ENCODE data around the gene OR51G2. TPM values are rescaled to one million over a fixed set of nuclear protein-coding genes. Genes with fewer than 3 reads are reported as not detected.

OR51G2 gene
- total and polyA plus RNA-seq, 2 experiments from 2014 or later = not detected

GRCh38 chr11:4947505-4947904 is 28.4 kb upstream of the OR51G2 start, which contains the start of gene OR51A4:
Gene OR51A4 (minus strand): TSS chr11:4947605. CDS start chr11:4947100, 505 bp downstream.
- H3K4me2 ChIP-seq (ENCODE audit: unreplicated experiment) = no peak within 1 kb of the TSS
- H3K27me3 ChIP-seq (replicated peaks; ENCODE audit: insufficient read depth) = no peaks in the 10 kb centered on the region
- DNase-seq = no peak
- H4K20me1 ChIP-seq (ENCODE audit: insufficient read depth) = no peaks in the 10 kb centered on the region
- TF ChIP-seq EZH2phosphoT487 (IDR thresholded peaks at IDR 0.05; ENCODE audit: insufficient read depth, low read depth) (no peak), EZH2 (IDR thresholded peaks at IDR 0.05; ENCODE audit: insufficient read depth, poor library complexity, severe bottlenecking) (no peak)
- H3F3A ChIP-seq (ENCODE audit: insufficient read depth) = no peaks in the 10 kb centered on the region
- H3K4me3 ChIP-seq = no peak within 1 kb of the TSS
- no peaks in the 10 kb centered on the region for H3K9me2 ChIP-seq (ENCODE audit: insufficient read depth)
- no peak within 1 kb of the TSS for H2AFZ ChIP-seq
- in situ Hi-C loops (cut with MboI) = no loop called here
- H3K36me3 ChIP-seq (ENCODE audit: low read depth) = no peaks in the 10 kb centered on the region
- no peaks in the 10 kb centered on the region for H3K9me3 ChIP-seq (ENCODE audit: low read depth)
- no peaks in the 10 kb centered on the region for H3K79me2 ChIP-seq (ENCODE audit: insufficient read depth)
- no peak within 1 kb of the TSS for H3K9ac ChIP-seq
- no peaks in the 10 kb centered on the region for H3K4me1 ChIP-seq (ENCODE audit: insufficient read depth)
- H3K27ac ChIP-seq = no peak within 1 kb of the TSS

DNA sequence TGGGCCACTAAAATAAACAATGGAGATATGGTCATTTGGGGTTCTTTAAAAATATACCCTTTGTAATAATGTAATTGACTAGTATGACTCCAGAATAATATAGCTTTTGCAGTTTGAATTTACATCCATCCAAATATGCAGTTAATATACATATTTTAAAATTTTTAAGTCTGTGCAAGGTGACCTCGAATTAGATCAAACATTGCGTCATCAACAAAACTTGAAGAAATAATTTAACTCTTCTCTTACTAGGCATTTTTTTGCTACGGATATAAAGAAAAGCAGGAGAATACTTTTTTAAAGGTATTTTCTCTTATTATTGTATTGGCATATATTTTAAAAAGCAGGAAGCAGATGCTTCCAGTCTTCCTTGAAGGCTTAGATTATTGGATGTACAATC is 17.6 kb upstream of the OR51G2 start:
- H3K9ac ChIP-seq = no peak overlapping the region
- no peaks in the 10 kb centered on the region for H3K9me2 ChIP-seq (ENCODE audit: insufficient read depth)
- no peak overlapping the region for H3K27ac ChIP-seq
- H3K4me2 ChIP-seq (ENCODE audit: unreplicated experiment) = no peak overlapping the region
- peaks cover 3% of the 10 kb centered on the region for H3K9me3 ChIP-seq (ENCODE audit: low read depth)
- in situ Hi-C loops (cut with MboI) = no loop called here
- H3K79me2 ChIP-seq (ENCODE audit: insufficient read depth) = no peaks in the 10 kb centered on the region
- H2AFZ ChIP-seq = no peak overlapping the region
- H3K4me3 ChIP-seq = no peak overlapping the region
- no peaks in the 10 kb centered on the region for H3K27me3 ChIP-seq (replicated peaks; ENCODE audit: insufficient read depth)
- no peaks in the 10 kb centered on the region for H4K20me1 ChIP-seq (ENCODE audit: insufficient read depth)
- no peaks in the 10 kb centered on the region for H3K36me3 ChIP-seq (ENCODE audit: low read depth)
- TF ChIP-seq EZH2phosphoT487 (IDR thresholded peaks at IDR 0.05; ENCODE audit: insufficient read depth, low read depth) (no peak), EZH2 (IDR thresholded peaks at IDR 0.05; ENCODE audit: insufficient read depth, poor library complexity, severe bottlenecking) (no peak)
- no peaks in the 10 kb centered on the region for H3K4me1 ChIP-seq (ENCODE audit: insufficient read depth)
- no peak for DNase-seq
- WGBS, 2 experiments (ENCODE audit: low coverage in 1 of 2, low lambda C conversion rate in 2 of 2, missing lambda C conversion rate in 2 of 2) = 29 to 31% methylated on average over 3 of the region's 3 CpGs
- no peaks in the 10 kb centered on the region for H3F3A ChIP-seq (ENCODE audit: insufficient read depth)

DNA sequence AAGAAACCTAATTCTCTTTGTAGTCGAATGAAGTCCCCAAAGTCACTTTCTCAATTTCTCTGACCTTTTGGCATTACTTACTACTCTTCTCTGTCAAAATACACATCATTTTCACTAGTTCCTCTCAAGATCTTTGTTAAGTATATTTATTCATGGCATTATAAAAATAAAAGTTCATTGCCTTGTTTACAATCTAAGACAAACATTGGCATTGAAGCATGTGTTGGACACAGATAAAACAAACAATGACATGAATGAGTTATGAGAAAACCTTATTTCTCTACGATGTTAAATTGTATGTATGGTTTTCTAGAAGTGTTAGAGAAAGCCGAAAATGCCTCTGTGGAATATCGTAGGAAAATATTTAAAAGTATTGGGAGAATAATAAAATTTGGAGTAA is 13.6 kb upstream of the OR51G2 start:
- WGBS, 2 experiments (ENCODE audit: low coverage in 1 of 2, low lambda C conversion rate in 2 of 2, missing lambda C conversion rate in 2 of 2) = 30 to 32% methylated on average over 4 of the region's 4 CpGs

DNA sequence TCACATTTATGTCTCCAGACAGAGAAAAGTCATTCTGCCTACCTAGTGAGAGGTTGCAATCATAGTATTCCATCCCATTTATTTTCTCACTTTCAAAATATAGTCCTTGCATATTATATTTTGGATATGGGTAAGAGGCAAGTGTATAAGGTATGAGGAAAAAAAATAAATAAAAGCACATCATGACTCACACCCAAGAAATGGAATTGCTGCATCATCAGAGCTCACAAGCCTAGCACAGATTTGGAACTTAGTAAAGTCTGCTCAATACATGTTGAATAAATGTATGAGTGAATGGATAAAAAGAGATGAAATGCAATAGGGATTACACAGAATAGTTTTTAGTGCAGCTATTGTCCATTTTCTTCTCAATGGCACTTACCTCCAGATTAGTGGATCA is 7.5 kb upstream of the OR51G2 start:
- no peaks in the 10 kb centered on the region for H3K4me1 ChIP-seq (ENCODE audit: insufficient read depth)
- H3K79me2 ChIP-seq (ENCODE audit: insufficient read depth) = no peaks in the 10 kb centered on the region
- no peak overlapping the region for H3K4me3 ChIP-seq
- no peak overlapping the region for H2AFZ ChIP-seq
- H3K9ac ChIP-seq = no peak overlapping the region
- DNase-seq = peak; percentile 2
- H3K4me2 ChIP-seq (ENCODE audit: unreplicated experiment) = no peak overlapping the region
- H4K20me1 ChIP-seq (ENCODE audit: insufficient read depth) = no peaks in the 10 kb centered on the region
- no peaks in the 10 kb centered on the region for H3K36me3 ChIP-seq (ENCODE audit: low read depth)
- no peaks in the 10 kb centered on the region for H3K9me2 ChIP-seq (ENCODE audit: insufficient read depth)
- TF ChIP-seq EZH2phosphoT487 (IDR thresholded peaks at IDR 0.05; ENCODE audit: insufficient read depth, low read depth) = no peak
- TF ChIP-seq EZH2 (IDR thresholded peaks at IDR 0.05; ENCODE audit: insufficient read depth, poor library complexity, severe bottlenecking) = no peak
- no peak overlapping the region for H3K27ac ChIP-seq
- H3K9me3 ChIP-seq (ENCODE audit: low read depth) = no peaks in the 10 kb centered on the region
- no peaks in the 10 kb centered on the region for H3F3A ChIP-seq (ENCODE audit: insufficient read depth)
- in situ Hi-C loops (cut with MboI) = no loop called here
- H3K27me3 ChIP-seq (replicated peaks; ENCODE audit: insufficient read depth) = no peaks in the 10 kb centered on the region

More for the DNA sequence above, 13.6 kb upstream of the OR51G2 start:
- Histone ChIP-seq H3K9me3 (ENCODE audit: low read depth) (peaks cover 3% of the 10 kb centered on the region), H3K9me2 (ENCODE audit: insufficient read depth) (no peaks in the 10 kb centered on the region), H3F3A (ENCODE audit: insufficient read depth) (no peaks in the 10 kb centered on the region), H3K27me3 (replicated peaks; ENCODE audit: insufficient read depth) (no peaks in the 10 kb centered on the region), H3K79me2 (ENCODE audit: insufficient read depth) (no peaks in the 10 kb centered on the region), H4K20me1 (ENCODE audit: insufficient read depth) (no peaks in the 10 kb centered on the region), H3K4me1 (ENCODE audit: insufficient read depth) (no peaks in the 10 kb centered on the region), H3K36me3 (ENCODE audit: low read depth) (no peaks in the 10 kb centered on the region), H3K4me2 (ENCODE audit: unreplicated experiment) (no peak overlapping the region), H3K27ac (no peak overlapping the region), H2AFZ (no peak overlapping the region), H3K4me3 (no peak overlapping the region), H3K9ac (no peak overlapping the region)
- TF ChIP-seq EZH2 (IDR thresholded peaks at IDR 0.05; ENCODE audit: insufficient read depth, poor library complexity, severe bottlenecking) (no peak), EZH2phosphoT487 (IDR thresholded peaks at IDR 0.05; ENCODE audit: insufficient read depth, low read depth) (no peak)
- in situ Hi-C loops (cut with MboI) = no loop called here
- no peak for DNase-seq

DNA sequence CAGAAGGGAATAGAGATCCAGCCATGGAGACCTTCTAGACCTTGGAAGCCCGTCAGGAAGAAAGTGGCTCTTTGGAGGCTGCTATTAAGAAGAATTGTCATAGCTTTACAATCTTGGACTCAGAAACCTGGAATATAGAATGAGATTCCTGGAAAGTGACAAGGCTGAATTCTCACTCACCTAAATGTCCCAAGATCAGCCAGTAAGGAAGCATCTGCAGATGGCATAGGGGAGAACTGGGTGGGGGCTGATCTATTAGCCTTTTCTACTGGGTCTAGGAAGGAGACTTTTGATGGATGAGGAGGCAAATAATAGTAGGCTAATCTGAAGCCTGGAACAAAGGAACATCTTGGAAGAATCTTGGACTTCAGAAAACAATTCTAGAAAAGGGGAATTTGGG is 5.1 kb upstream of the OR51G2 start, which contains the start of gene OR51G1:
OR51G1 (minus strand) TSS at position 101 of the 400 bp plus-strand sequence; CDS start at position 101, 0 bp downstream.
- no peaks in the 10 kb centered on the region for H3K9me3 ChIP-seq (ENCODE audit: low read depth)
- H3K36me3 ChIP-seq (ENCODE audit: low read depth) = no peaks in the 10 kb centered on the region
- H3K4me1 ChIP-seq (ENCODE audit: insufficient read depth) = no peaks in the 10 kb centered on the region
- H3F3A ChIP-seq (ENCODE audit: insufficient read depth) = no peaks in the 10 kb centered on the region
- H3K27ac ChIP-seq = no peak within 1 kb of the TSS
- H3K4me3 ChIP-seq = no peak within 1 kb of the TSS
- no peak for DNase-seq
- no peaks in the 10 kb centered on the region for H3K9me2 ChIP-seq (ENCODE audit: insufficient read depth)
- no peaks in the 10 kb centered on the region for H3K27me3 ChIP-seq (replicated peaks; ENCODE audit: insufficient read depth)
- no peak for TF ChIP-seq EZH2phosphoT487 (IDR thresholded peaks at IDR 0.05; ENCODE audit: insufficient read depth, low read depth)
- TF ChIP-seq EZH2 (IDR thresholded peaks at IDR 0.05; ENCODE audit: insufficient read depth, poor library complexity, severe bottlenecking) = no peak
- H3K79me2 ChIP-seq (ENCODE audit: insufficient read depth) = no peaks in the 10 kb centered on the region
- no peaks in the 10 kb centered on the region for H4K20me1 ChIP-seq (ENCODE audit: insufficient read depth)
- no peak within 1 kb of the TSS for H3K9ac ChIP-seq
- no peak within 1 kb of the TSS for H3K4me2 ChIP-seq (ENCODE audit: unreplicated experiment)
- H2AFZ ChIP-seq = no peak within 1 kb of the TSS
- in situ Hi-C loops (cut with MboI) = no loop called here
- WGBS, 2 experiments (ENCODE audit: low coverage in 1 of 2, low lambda C conversion rate in 2 of 2, missing lambda C conversion rate in 2 of 2) = 5 to 9% methylated on average over 1 of the region's 1 CpG

Data from GM23248 (cell line).